GM12878 (cell line): ENCODE measurements around the gene DENND1C. TPM values are rescaled to one million over a fixed set of nuclear protein-coding genes. Genes with fewer than 3 reads are reported as not detected.

ENCODE experiments used
- ATF7 ChIP-seq: fragments of 450-650 bp; IDR thresholded peaks from 2 replicates; pipeline ENCODE4 v1.6.1; 2016; ENCODE audit warnings: low read depth, mild to moderate bottlenecking
- BACH1 ChIP-seq: fragments of 450-650 bp; IDR thresholded peaks from 2 replicates; pipeline ENCODE4 v1.6.1; 2017; ENCODE audit warnings: mild to moderate bottlenecking, borderline replicate concordance
- CREM ChIP-seq: IDR thresholded peaks from 2 replicates; pipeline ENCODE4 v1.6.1; 2014; ENCODE audit warnings: antibody characterized with exemption, low read depth
- EP300 ChIP-seq, 2 experiments: fragments of 150-350 bp in 1 of 2; IDR thresholded peaks; 2 replicates each; pipeline ENCODE4 v1.6.1; 2011 to 2012; ENCODE audit warnings: low read depth in 2 of 2, low read length in 2 of 2, borderline replicate concordance in 1 of 2, improper control_type of control experiment in 1 of 2, inconsistent platforms in 1 of 2; ENCODE audit not compliant: control insufficient read depth in 1 of 2
- ETV6 ChIP-seq, 2 experiments: fragments of 450-650 bp in 1 of 2; IDR thresholded peaks in 1 of 2; conservative IDR thresholded peaks in 1 of 2; 2 replicates each; pipeline ENCODE4 v1.6.1; 2014; ENCODE audit warnings: antibody characterized with exemption in 1 of 2, borderline replicate concordance in 1 of 2, low read depth in 1 of 2, mild to moderate bottlenecking in 1 of 2, moderate library complexity in 1 of 2
- FOXK2 ChIP-seq: fragments of 450-650 bp; IDR thresholded peaks from 2 replicates; pipeline ENCODE4 v1.6.1; 2017; ENCODE audit warnings: mild to moderate bottlenecking, moderate library complexity
- HDAC2 ChIP-seq: fragments of 200-600 bp; sonication (generic); IDR thresholded peaks from 2 replicates; pipeline ENCODE4 v1.6.1; 2017
- KAT2A ChIP-seq: conservative IDR thresholded peaks from 2 replicates; pipeline ENCODE4 v1.6.1; 2011; ENCODE audit warnings: low read depth, low read length; ENCODE audit not compliant: control insufficient read depth
- KDM1A ChIP-seq: fragments of 200-600 bp; sonication (generic); IDR thresholded peaks from 2 replicates; pipeline ENCODE4 v1.6.1; 2016; ENCODE audit warnings: borderline replicate concordance
- MEF2A ChIP-seq: IDR thresholded peaks from 2 replicates; pipeline ENCODE4 v1.6.1; 2011; ENCODE audit warnings: low read depth, mild to moderate bottlenecking, low read length, moderate library complexity; ENCODE audit not compliant: insufficient read depth
- MXI1 ChIP-seq: fragments of 150-350 bp; IDR thresholded peaks from 2 replicates; pipeline ENCODE4 v1.6.1; 2011; ENCODE audit warnings: low read depth, mild to moderate bottlenecking, inconsistent platforms, low read length, improper control_type of control experiment
- POLR2AphosphoS5 ChIP-seq: IDR thresholded peaks from 2 replicates; pipeline ENCODE4 v1.6.1; 2011; ENCODE audit warnings: mild to moderate bottlenecking, low read length, inconsistent platforms
- POU2F2 ChIP-seq: IDR thresholded peaks from 3 replicates; pipeline ENCODE4 v1.6.1; 2011; ENCODE audit warnings: low read depth, mild to moderate bottlenecking, low read length, borderline replicate concordance
- RAD21 ChIP-seq: IDR thresholded peaks from 2 replicates; pipeline ENCODE4 v1.6.1; 2011; ENCODE audit warnings: mild to moderate bottlenecking, low read depth, low read length, moderate library complexity; ENCODE audit not compliant: insufficient read depth
- RELB ChIP-seq: fragments of 450-650 bp; IDR thresholded peaks from 2 replicates; pipeline ENCODE4 v1.6.1; 2017; ENCODE audit warnings: low read depth, mild to moderate bottlenecking, moderate library complexity
- RUNX3 ChIP-seq: IDR thresholded peaks from 2 replicates; pipeline ENCODE4 v1.6.1; 2012; ENCODE audit warnings: low read length, inconsistent platforms
- SMC3 ChIP-seq: IDR thresholded peaks from 2 replicates; pipeline ENCODE4 v1.6.1; 2011; ENCODE audit warnings: low read length, improper control_type of control experiment, borderline replicate concordance
- STAT3 ChIP-seq: IDR thresholded peaks from 2 replicates; pipeline ENCODE4 v1.6.1; 2011; ENCODE audit warnings: low read depth, low read length, improper control_type of control experiment
- SUZ12 ChIP-seq: fragments of 200-600 bp; sonication (generic); IDR thresholded peaks from one replicate; pipeline ENCODE4 v1.6.1; 2018; ENCODE audit warnings: antibody characterized with exemption, mild to moderate bottlenecking; ENCODE audit not compliant: unreplicated experiment
- TBL1XR1 ChIP-seq: IDR thresholded peaks from 2 replicates; pipeline ENCODE4 v1.6.1; 2012; ENCODE audit warnings: low read depth, low read length, improper control_type of control experiment
- ZNF384 ChIP-seq: IDR thresholded peaks from 2 replicates; pipeline ENCODE4 v1.6.1; 2012; ENCODE audit warnings: low read depth, mild to moderate bottlenecking, low read length, improper control_type of control experiment, borderline replicate concordance
- ZZZ3 ChIP-seq: IDR thresholded peaks from 2 replicates; pipeline ENCODE4 v1.6.1; 2011; ENCODE audit warnings: low read depth; ENCODE audit not compliant: control insufficient read depth, insufficient read length
- polyA plus RNA-seq, 11 experiments: library from polyadenylated mRNA; depleted of rRNA in 4 of 11; unstranded in 6 of 11; stranded (reverse) in 5 of 11; fragments of >200 nt; fragmentation: Nextera tagmentation in 4 of 11; fragmentation: Illumina TruSeq in 1 of 11; extraction: Ambion mirVana in 4 of 11; extraction: Trizol in 1 of 11; gene quantifications; 1 replicate in 1 of 11; 2 replicates in 10 of 11; pipeline versions ENCODE4 v1.2.1 to v1.2.3, GENCODE V29; 2011 to 2016; ENCODE audit warnings: inconsistent platforms in 2 of 11, missing spikeins in 2 of 11, low read depth in 1 of 11
- total RNA-seq, 4 experiments: library from RNA; depleted of rRNA in 3 of 4; stranded (reverse); fragments of >200 nt in 3 of 4; fragmentation: Illumina TruSeq in 1 of 4; extraction: Trizol in 1 of 4; gene quantifications; 2 replicates each; pipeline versions ENCODE4 v1.2.1 to v1.2.3, GENCODE V29; 2013 to 2021
- TF ChIP-seq, protein P1 (sequence below): IDR thresholded peaks from 2 replicates; pipeline ENCODE4 v1.6.1; 2012; ENCODE audit warnings: low read depth, low read length, improper control_type of control experiment
- TF ChIP-seq, protein P2 (sequence below): fragments of 450-650 bp; conservative IDR thresholded peaks from 2 replicates; pipeline ENCODE4 v1.6.1; 2017; ENCODE audit warnings: mild to moderate bottlenecking, moderate library complexity

Gene DENND1C
- total and polyA plus RNA-seq, 10 of the 15 experiments (the other 5 are each of a cell fraction or from before 2014, with no cell fraction given) = 2.4 to 54.3 (median 32.7) TPM

DNA sequence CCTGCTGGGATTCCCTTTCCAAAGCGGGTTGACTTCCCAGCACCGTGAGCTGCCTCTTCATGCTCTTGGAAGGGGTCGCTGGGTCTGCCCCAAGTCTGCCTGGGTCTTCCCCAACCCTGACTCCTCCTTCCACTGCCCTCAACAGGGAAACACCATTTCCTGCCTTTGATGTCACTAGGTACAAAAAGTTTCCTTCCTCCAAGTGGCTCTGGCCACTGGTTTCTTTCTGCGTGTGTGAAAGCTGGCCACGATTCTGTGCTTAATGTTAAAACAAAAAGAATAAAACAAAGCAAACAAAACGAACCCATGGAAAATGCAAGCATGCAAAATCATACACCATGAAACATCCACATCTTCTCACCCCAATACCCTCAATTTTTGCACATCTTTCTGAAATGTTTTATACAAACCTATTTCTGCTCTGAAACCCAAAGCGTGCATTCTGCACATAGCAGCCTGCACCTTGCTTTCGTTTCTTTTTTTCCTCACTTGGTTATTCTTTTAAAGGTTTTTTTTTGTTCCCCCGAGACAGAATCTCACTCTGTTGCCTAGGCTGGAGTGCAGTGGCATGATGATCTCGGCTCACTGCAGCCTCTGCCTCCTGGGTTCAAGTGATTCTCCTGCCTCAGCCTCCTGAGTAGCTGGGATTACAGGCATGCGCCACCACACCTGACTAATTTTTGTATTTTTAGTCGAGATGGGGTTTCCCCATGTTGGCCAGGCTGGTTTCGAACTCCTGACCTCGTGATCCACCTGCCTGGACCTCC lies 36.7 kb upstream of the DENND1C start (continued):
- TF ChIP-seq SUZ12 = no peak
- TF ChIP-seq POU2F2 = 0 out of 3 replicates have a peak, but pooled peaks have one; percentile 51
- peak; percentile 40; the same call in 1 of the 2 replicates for TF ChIP-seq SMC3
- peak; percentile 81 for TF ChIP-seq CREM
- TF ChIP-seq STAT3 = no peak; the same call in 1 of the 2 replicates
- no peak for TF ChIP-seq FOXK2
- TF ChIP-seq KDM1A = no peak
- no peak for TF ChIP-seq KAT2A
- TF ChIP-seq TBL1XR1 = peak; percentile 97
- no peak for TF ChIP-seq ZZZ3
- TF ChIP-seq RUNX3 = peak; percentile 86
- TF ChIP-seq MEF2A = 0 out of 2 replicates have a peak, but pooled peaks have one; percentile 27
- peak; percentile 24; the same call in 1 of the 2 replicates for TF ChIP-seq ZNF384
- peak; percentile 55; the same call in 1 of the 2 replicates for TF ChIP-seq POLR2AphosphoS5
- peak; percentile 61 to 64; a peak in 2 of 4 replicates for TF ChIP-seq EP300 (IDR thresholded peaks at IDR 0.05; ENCODE audit: borderline replicate concordance in 1 of 2, control insufficient read depth in 1 of 2, low read depth in 2 of 2, low read length in 2 of 2)
- TF ChIP-seq, protein P1, sequence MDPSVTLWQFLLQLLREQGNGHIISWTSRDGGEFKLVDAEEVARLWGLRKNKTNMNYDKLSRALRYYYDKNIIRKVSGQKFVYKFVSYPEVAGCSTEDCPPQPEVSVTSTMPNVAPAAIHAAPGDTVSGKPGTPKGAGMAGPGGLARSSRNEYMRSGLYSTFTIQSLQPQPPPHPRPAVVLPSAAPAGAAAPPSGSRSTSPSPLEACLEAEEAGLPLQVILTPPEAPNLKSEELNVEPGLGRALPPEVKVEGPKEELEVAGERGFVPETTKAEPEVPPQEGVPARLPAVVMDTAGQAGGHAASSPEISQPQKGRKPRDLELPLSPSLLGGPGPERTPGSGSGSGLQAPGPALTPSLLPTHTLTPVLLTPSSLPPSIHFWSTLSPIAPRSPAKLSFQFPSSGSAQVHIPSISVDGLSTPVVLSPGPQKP = no peak
- TF ChIP-seq RELB = peak; percentile 78
- peak; percentile 79 for TF ChIP-seq HDAC2
- TF ChIP-seq ETV6 (conservative IDR thresholded peaks at IDR 0.05 in 1 of 2, IDR thresholded peaks at IDR 0.05 in 1 of 2; ENCODE audit: borderline replicate concordance in 1 of 2, low read depth in 1 of 2) = peak in 1 of 2 experiments; percentile 91; a peak in 2 of 4 replicates
- TF ChIP-seq, protein P2, sequence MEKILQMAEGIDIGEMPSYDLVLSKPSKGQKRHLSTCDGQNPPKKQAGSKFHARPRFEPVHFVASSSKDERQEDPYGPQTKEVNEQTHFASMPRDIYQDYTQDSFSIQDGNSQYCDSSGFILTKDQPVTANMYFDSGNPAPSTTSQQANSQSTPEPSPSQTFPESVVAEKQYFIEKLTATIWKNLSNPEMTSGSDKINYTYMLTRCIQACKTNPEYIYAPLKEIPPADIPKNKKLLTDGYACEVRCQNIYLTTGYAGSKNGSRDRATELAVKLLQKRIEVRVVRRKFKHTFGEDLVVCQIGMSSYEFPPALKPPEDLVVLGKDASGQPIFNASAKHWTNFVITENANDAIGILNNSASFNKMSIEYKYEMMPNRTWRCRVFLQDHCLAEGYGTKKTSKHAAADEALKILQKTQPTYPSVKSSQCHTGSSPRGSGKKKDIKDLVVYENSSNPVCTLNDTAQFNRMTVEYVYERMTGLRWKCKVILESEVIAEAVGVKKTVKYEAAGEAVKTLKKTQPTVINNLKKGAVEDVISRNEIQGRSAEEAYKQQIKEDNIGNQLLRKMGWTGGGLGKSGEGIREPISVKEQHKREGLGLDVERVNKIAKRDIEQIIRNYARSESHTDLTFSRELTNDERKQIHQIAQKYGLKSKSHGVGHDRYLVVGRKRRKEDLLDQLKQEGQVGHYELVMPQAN = peak; percentile 55
- TF ChIP-seq ATF7 = peak; percentile 81
- TF ChIP-seq RAD21 = no peak
- peak; percentile 40 for TF ChIP-seq BACH1
- peak; percentile 68 for TF ChIP-seq MXI1
